ENCODE results near the gene NCOA7. TPM values are rescaled to one million over a fixed set of nuclear protein-coding genes. Genes with fewer than 3 reads are reported as not detected.
A peak's percentile ranks its signal among the peaks of the same experiment; 100 is the strongest.

The NCOA7 gene
- total RNA-seq, 1 donor from 2014 or later = 11.2 TPM

DNA sequence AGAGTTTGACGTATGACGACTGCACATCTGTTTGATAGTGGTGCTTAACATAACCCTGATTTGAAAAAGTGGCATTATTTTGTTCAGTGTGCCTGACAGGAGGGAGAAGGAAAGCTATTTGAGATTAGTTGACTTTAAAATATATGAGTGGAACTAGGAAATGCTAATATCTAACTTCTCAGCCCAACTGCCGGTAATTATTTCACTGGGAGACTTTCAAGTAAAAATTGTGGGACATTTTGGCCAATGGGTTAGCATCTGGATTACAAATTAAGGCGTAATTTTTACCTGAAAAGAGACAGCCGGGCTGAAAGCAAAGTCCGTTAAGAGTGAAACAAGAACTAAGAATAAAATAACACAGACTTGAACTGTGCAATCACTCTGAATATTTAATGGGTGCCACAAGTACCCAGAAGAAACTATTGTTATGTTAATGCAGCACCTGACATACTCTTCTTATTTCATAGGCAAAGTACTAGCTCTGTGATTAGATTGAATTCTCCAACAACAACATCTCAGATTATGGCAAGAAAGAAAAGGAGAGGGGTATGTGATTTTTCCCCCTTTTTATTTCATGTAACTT lies 39.3 kb upstream of the NCOA7 start:
- no peak for TF ChIP-seq CTCF (conservative IDR thresholded peaks at IDR 0.05)
- DNase-seq (ENCODE audit: low read depth, low spot score) = no peak
- peaks cover 91% of the 10 kb centered on the region for H3K27me3 Mint-ChIP-seq (ENCODE audit: low read depth)
- peak overlapping the region; percentile 91 for H3K4me3 Mint-ChIP-seq
- no peaks in the 10 kb centered on the region for H3K36me3 Mint-ChIP-seq (ENCODE audit: low read depth)
- no peaks in the 10 kb centered on the region for H3K9me3 Mint-ChIP-seq
- H3K4me1 Mint-ChIP-seq = peaks cover 52% of the 10 kb centered on the region
- no peak overlapping the region for H3K27ac Mint-ChIP-seq (ENCODE audit: unreplicated experiment)

DNA sequence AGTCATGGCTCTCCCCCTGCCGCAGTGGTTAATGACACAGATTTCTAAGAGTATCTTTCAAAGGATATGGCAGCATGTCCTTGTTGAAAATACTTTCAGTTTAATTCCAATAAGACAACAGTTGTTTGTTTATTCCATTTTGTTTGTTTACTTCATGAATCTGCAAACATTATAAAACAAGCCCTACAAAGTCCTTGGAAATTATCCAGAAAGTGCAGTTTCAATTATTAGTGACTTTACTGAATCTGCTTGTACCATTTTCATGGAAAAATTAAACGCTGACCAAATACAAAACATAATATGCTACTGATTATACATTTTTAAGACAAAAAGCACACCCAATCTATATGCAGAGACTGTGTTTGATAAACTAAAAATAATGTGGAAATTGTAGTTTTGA lies 38.0 kb upstream of the NCOA7 start:
- no peak for TF ChIP-seq CTCF (conservative IDR thresholded peaks at IDR 0.05)
- Mint-ChIP-seq H3K36me3 (ENCODE audit: low read depth) (no peaks in the 10 kb centered on the region), H3K27ac (ENCODE audit: unreplicated experiment) (no peak overlapping the region), H3K4me3 (peak overlapping the region; percentile 29), H3K27me3 (ENCODE audit: low read depth) (peaks cover 92% of the 10 kb centered on the region), H3K9me3 (no peaks in the 10 kb centered on the region), H3K4me1 (peaks cover 45% of the 10 kb centered on the region)
- no peak for DNase-seq (ENCODE audit: low read depth, low spot score)

- peak overlapping the region; percentile 29 for H3K4me3 Mint-ChIP-seq
- H3K4me1 Mint-ChIP-seq = peaks cover 40% of the 10 kb centered on the region
- no peak for DNase-seq (ENCODE audit: low read depth, low spot score)
- no peaks in the 10 kb centered on the region for H3K36me3 Mint-ChIP-seq (ENCODE audit: low read depth)
- no peak overlapping the region for H3K27ac Mint-ChIP-seq (ENCODE audit: unreplicated experiment)
- H3K9me3 Mint-ChIP-seq = no peaks in the 10 kb centered on the region
- H3K27me3 Mint-ChIP-seq (ENCODE audit: low read depth) = peaks cover 86% of the 10 kb centered on the region
- peak; percentile 68 for TF ChIP-seq CTCF (conservative IDR thresholded peaks at IDR 0.05)
Observed at GRCh38 chr6:125753218-125753936, 37.4 kb upstream of the NCOA7 start.

DNA sequence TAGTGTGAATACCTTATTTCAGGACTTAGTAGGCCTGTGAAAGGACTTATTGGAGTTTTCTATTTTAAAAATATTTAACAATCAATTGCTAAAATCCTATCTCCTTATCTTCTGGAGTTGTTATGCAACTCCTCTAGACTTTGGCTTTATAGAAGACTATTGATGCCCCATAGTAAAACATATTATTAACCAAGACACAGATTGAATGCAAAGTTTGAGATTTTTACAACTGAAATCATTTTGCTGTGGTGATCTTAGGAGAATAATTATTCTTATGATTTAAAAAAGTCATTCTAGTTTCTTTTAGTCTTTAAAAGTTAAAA lies 36.9 kb upstream of the NCOA7 start:
- no peak for DNase-seq (ENCODE audit: low read depth, low spot score)
- H3K27me3 Mint-ChIP-seq (ENCODE audit: low read depth) = peaks cover 83% of the 10 kb centered on the region
- H3K4me3 Mint-ChIP-seq = no peak overlapping the region
- H3K36me3 Mint-ChIP-seq (ENCODE audit: low read depth) = no peaks in the 10 kb centered on the region
- no peaks in the 10 kb centered on the region for H3K9me3 Mint-ChIP-seq
- no peak overlapping the region for H3K27ac Mint-ChIP-seq (ENCODE audit: unreplicated experiment)
- H3K4me1 Mint-ChIP-seq = peaks cover 35% of the 10 kb centered on the region
- TF ChIP-seq CTCF (conservative IDR thresholded peaks at IDR 0.05) = peak; percentile 26

DNA sequence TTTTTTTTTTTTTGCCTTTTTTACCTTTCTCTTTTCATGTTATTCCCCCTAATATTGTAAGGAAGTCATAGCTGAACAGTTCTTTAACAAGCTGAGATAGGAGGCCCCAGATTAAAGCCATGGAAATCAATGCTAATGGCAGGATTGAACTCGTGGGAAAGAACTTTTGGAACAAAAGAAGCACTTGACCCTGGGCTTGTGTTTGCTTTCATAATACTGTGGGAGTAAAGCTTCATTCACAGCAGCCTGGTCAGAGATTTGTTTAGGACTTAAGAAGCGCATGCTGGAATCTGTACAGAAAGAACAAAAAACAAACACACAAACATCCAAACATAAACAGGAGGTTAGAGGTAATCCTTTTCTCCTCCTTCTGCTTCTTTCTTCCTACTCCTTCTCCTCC lies 36.2 kb upstream of the NCOA7 start:
- no peak for DNase-seq (ENCODE audit: low read depth, low spot score)
- no peak for TF ChIP-seq CTCF (conservative IDR thresholded peaks at IDR 0.05)
- Mint-ChIP-seq H3K27me3 (ENCODE audit: low read depth) (peaks cover 88% of the 10 kb centered on the region), H3K36me3 (ENCODE audit: low read depth) (peaks cover 4% of the 10 kb centered on the region), H3K27ac (ENCODE audit: unreplicated experiment) (no peak overlapping the region), H3K9me3 (no peaks in the 10 kb centered on the region), H3K4me1 (peaks cover 34% of the 10 kb centered on the region), H3K4me3 (no peak overlapping the region)
